ENCODE data around the gene NPAS3.
A peak's percentile ranks its signal among the peaks of the same experiment; 100 is the strongest.

The NPAS3 gene

DNA sequence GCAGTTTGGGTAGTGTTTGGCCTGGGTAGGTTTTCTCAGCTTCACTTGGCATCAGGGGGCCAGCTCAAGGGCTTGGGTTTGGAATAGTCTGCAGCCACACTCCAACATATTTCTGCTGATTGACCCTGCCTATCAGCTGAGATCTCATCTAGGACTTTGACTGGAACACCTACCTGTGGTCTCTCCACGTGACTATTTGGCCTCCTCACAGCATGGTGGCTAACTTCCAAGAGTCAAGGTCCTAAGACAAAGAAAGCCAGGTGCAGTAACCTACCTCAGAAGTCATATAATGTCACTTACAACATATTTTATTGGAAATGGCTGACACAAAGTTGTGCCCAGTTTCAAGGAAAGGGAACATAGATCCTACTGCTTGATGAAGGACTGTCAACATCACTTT is 531.2 kb downstream of the NPAS3 start:
- H3K27ac ChIP-seq = no peak overlapping the region
- TF ChIP-seq, protein P1, sequence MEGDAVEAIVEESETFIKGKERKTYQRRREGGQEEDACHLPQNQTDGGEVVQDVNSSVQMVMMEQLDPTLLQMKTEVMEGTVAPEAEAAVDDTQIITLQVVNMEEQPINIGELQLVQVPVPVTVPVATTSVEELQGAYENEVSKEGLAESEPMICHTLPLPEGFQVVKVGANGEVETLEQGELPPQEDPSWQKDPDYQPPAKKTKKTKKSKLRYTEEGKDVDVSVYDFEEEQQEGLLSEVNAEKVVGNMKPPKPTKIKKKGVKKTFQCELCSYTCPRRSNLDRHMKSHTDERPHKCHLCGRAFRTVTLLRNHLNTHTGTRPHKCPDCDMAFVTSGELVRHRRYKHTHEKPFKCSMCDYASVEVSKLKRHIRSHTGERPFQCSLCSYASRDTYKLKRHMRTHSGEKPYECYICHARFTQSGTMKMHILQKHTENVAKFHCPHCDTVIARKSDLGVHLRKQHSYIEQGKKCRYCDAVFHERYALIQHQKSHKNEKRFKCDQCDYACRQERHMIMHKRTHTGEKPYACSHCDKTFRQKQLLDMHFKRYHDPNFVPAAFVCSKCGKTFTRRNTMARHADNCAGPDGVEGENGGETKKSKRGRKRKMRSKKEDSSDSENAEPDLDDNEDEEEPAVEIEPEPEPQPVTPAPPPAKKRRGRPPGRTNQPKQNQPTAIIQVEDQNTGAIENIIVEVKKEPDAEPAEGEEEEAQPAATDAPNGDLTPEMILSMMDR (conservative IDR thresholded peaks at IDR 0.05) = no peak

DNA sequence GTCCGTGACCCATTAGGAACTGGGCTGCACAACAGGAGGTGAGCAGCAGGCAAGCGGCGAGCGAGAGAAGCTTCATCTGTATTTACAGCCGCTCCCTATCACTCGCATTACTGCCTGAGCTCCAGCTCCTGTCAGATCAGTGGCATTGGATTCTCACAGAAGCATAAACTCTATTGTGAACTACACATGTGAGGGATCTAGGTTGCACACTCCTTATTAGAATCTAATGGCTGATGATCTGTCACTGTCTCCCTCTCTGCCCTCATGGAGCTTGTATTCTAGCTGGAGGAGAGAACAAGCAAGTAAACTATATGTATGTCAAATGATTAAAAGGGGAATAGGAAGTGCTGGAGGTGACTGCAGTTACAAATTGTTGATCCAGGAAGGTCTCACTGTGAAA is 533.1 kb downstream of the NPAS3 start:
- TF ChIP-seq, protein P1 (conservative IDR thresholded peaks at IDR 0.05) = no peak
- H3K27ac ChIP-seq = no peak overlapping the region

GRCh38 chr14:33475623-33476022 is 536.9 kb downstream of the NPAS3 start:
- TF ChIP-seq, protein P1 (conservative IDR thresholded peaks at IDR 0.05) = peak; percentile 57
- H3K27ac ChIP-seq = no peak overlapping the region

- TF ChIP-seq, protein P1 (conservative IDR thresholded peaks at IDR 0.05) = no peak
- peak overlapping the region; percentile 62 for H3K27ac ChIP-seq
Observed at GRCh38 chr14:33477797-33478196, 539.1 kb downstream of the NPAS3 start.

DNA sequence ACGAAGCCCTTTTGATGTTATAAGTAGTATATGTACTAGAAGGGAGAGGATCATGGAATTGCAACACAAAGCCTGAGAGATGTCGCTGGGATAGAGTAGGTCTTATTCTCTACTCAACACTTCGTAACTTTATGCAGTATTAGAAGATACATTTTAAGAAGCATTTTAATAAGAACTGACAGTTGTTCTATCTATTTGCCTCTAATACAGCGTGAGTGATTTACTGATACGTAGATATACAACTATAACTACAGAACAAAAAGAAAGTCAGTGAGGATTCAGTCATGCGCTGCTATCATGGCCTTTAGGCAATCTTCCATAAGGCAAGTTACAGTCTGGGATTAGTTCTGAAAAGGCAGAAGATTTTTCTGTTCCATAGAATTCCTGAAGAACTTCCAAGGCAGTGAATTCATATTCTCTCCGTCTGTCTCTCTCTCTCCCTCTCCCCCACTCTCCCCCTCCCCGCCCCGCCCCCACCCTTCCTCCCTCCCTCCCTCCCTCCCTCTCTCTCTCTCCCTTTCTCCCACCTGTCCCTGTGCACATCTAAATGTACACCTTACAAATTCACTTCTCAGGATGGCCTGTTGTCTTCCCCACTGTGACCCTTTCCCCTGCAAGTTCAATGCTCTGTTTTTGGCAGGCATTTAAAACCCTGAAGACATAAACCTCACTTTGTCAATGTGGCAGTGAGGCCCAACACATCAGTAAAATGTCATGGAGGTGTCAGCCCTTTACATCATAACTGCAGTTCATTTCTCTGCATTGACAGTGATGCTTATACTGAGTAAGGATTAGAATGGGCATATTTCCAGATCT is 541.6 kb downstream of the NPAS3 start:
- no peak overlapping the region for H3K27ac ChIP-seq
- TF ChIP-seq, protein P1 (conservative IDR thresholded peaks at IDR 0.05) = no peak

- H3K27ac ChIP-seq = no peak overlapping the region
- TF ChIP-seq, protein P1 (conservative IDR thresholded peaks at IDR 0.05) = no peak
Observed at GRCh38 chr14:33480887-33481184, 542.2 kb downstream of the NPAS3 start.

- H3K27ac ChIP-seq = no peak overlapping the region
- TF ChIP-seq, protein P1 (conservative IDR thresholded peaks at IDR 0.05) = no peak
Observed at GRCh38 chr14:33483110-33483509, 544.4 kb downstream of the NPAS3 start.

Data from VCaP (cell line).